Measurements from ENCODE around the gene CORO2A. TPM values are rescaled to one million over a fixed set of nuclear protein-coding genes. Genes with fewer than 3 reads are reported as not detected.
"Not testable (repeated sequence)": the region's sequence is repeated elsewhere in the genome, so short reads cannot be mapped to it uniquely, and the experiment has no call there.

The CORO2A gene
- polyA plus RNA-seq, 1 experiment: 1.4 TPM

DNA sequence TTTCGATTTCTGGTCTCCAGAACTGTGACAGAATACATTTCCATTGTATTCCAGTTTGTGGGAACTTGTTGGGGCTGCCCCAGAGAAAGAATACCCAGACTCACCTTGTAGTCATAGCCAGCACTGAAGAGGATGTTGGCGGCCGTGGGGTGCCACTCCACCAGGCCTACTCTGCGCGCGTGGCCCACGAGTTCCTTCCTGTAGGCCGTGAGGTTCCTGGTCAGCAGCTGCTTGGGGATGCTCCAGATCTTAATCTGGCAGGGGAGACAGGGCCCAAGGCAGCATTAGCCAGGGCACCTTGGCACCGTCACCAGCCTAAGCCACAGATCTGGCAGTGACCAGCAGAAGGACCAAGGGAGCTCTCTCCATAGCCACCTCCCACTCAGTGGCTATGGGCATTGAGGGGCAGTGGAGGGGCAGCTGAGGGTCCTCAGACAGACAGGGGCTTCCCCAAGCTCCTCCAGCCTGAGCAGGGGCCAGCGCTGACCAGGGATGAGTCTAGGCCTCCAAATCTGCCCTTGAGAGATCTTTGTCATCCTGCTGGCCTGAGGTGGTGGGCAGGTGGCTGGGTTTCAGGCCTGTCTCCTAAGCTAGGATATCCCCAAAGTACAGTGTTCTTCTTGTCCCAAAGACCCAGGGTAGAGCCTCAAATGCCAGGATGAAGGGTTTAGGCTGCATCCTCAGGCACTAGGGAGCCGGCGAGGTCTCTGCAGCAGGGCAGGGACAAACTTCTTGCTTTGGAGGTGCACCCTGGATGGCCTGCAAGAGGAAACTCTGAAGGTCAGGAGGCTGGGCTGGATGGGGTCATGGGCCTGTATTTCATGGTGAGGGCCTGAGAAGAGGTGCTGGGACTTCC is 57.5 kb downstream of the CORO2A start:
- DNase-seq (ENCODE audit: low read depth, low spot score): no peak
- H3K9me3 ChIP-seq (ENCODE audit: control insufficient read depth, insufficient read depth, low read length): no peaks in the 10 kb centered on the region
- no peak overlapping the region for H3K27ac ChIP-seq (ENCODE audit: low read depth, low read length)
- H3K27me3 ChIP-seq (ENCODE audit: control insufficient read depth, insufficient read depth, low read length): peaks cover 9% of the 10 kb centered on the region
- ChIA-PET CTCF (no interaction called here), POLR2A (no interaction called here)
- no peak overlapping the region for H3K4me3 ChIP-seq (ENCODE audit: low read depth, low read length)
- no peak for TF ChIP-seq CTCF (IDR thresholded peaks at IDR 0.05; ENCODE audit: low read depth, low read length)

DNA sequence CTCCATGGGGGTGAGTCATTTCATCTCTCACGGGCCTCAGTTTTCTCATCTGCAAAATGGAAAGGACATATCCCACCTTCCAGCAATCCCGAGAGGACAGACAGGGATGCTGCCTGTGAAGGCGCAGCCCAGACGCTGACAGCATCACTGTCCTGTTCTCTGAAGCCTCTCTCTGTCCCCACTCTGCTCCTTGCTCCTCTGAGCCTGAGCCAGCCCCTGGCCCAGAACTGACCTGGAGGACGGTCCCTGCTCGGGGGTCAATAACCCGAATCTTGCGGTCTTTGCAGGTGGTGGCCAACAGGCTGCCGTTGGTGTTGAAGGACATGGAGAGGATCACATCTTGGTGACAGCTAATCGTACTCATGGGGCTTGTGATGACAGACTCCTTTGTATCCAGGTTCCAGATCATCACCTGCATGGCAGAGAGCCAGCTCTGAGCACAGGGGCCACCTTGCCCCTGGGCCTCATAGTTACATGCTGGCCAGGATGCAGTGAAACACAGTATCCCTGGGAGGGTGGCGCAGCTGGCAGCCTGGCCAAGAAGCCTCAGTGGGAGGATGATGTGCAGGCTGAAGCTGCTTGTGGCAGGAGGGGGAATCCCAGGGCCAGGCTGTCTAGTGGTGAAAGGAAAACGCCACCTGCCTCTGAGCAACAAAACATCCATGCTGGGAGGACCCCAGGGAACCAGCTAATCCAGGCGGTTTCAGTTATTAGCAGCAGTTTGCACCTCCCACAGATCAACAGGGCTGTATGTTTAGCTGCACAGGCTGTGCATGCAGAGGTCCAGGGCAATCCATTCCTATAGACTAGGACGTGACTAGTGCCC is 59.4 kb downstream of the CORO2A start:
- CTCF ChIA-PET: interaction anchor here (0.6 kb wide), 1 partner anchor 124 kb away, joined by 3 read pairs; no protein-coding TSS in a partner anchor
- DNase-seq (ENCODE audit: low read depth, low spot score): no peak
- POLR2A ChIA-PET: no interaction called here

GRCh38 chr9:98132158-98132557 is 60.3 kb downstream of the CORO2A start:
- CTCF ChIA-PET: interaction anchor here (0.9 kb wide), 1 partner anchor 208 kb away, joined by 3 read pairs; no protein-coding TSS in a partner anchor
- no peak for TF ChIP-seq CTCF (IDR thresholded peaks at IDR 0.05; ENCODE audit: low read depth, low read length)
- Histone ChIP-seq H3K27ac (ENCODE audit: low read depth, low read length) (no peak overlapping the region), H3K9me3 (ENCODE audit: control insufficient read depth, insufficient read depth, low read length) (no peaks in the 10 kb centered on the region), H3K27me3 (ENCODE audit: control insufficient read depth, insufficient read depth, low read length) (peaks cover 9% of the 10 kb centered on the region), H3K4me3 (ENCODE audit: low read depth, low read length) (no peak overlapping the region)
- DNase-seq (ENCODE audit: low read depth, low spot score): no peak
- POLR2A ChIA-PET: no interaction called here

More for the DNA sequence above, 59.4 kb downstream of the CORO2A start:
- H3K27ac ChIP-seq (ENCODE audit: low read depth, low read length): no peak overlapping the region
- peaks cover 9% of the 10 kb centered on the region for H3K27me3 ChIP-seq (ENCODE audit: control insufficient read depth, insufficient read depth, low read length)
- no peaks in the 10 kb centered on the region for H3K9me3 ChIP-seq (ENCODE audit: control insufficient read depth, insufficient read depth, low read length)
- TF ChIP-seq CTCF (IDR thresholded peaks at IDR 0.05; ENCODE audit: low read depth, low read length): no peak
- no peak overlapping the region for H3K4me3 ChIP-seq (ENCODE audit: low read depth, low read length)

- Histone ChIP-seq H3K4me3 (ENCODE audit: low read depth, low read length) (no peak overlapping the region), H3K27me3 (ENCODE audit: control insufficient read depth, insufficient read depth, low read length) (peaks cover 9% of the 10 kb centered on the region), H3K27ac (ENCODE audit: low read depth, low read length) (no peak overlapping the region), H3K9me3 (ENCODE audit: control insufficient read depth, insufficient read depth, low read length) (no peaks in the 10 kb centered on the region)
- ChIA-PET POLR2A (interaction anchor here (1.5 kb wide), 1 partner anchor 11 kb away, joined by 3 read pairs; the partner anchor contains the start of gene TRIM14), CTCF (no interaction called here)
- no peak for DNase-seq (ENCODE audit: low read depth, low spot score)
- TF ChIP-seq CTCF (IDR thresholded peaks at IDR 0.05; ENCODE audit: low read depth, low read length): no peak
Observed at GRCh38 chr9:98130576-98131228, 61.7 kb downstream of the CORO2A start.

DNA sequence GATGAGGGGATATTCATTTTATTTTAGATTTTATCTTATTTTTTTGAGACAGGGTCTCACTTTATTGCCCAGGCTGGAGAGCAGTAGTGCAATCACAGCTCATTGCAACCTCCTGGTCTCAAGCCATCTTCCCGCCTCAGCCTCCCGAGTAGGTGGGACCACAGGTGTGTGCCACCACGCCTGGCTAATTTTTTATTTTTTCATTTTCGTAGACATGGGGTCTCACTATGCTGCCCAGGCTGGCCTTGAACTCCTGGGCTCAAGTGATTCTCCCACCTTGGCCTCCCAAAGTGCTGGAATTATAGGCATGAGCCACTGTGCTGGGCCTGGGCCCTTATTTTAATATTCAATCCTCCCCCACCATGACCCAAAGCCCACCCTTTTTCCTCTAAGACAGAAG is 62.4 kb downstream of the CORO2A start:
- H3K27ac ChIP-seq (ENCODE audit: low read depth, low read length); CTCF ChIA-PET; H3K4me3 ChIP-seq (ENCODE audit: low read depth, low read length); H3K27me3 ChIP-seq (ENCODE audit: control insufficient read depth, insufficient read depth, low read length); DNase-seq (ENCODE audit: low read depth, low spot score); H3K9me3 ChIP-seq (ENCODE audit: control insufficient read depth, insufficient read depth, low read length): not testable (repeated sequence)
- POLR2A ChIA-PET: interaction anchor here (1.5 kb wide), 1 partner anchor 11 kb away, joined by 3 read pairs; the partner anchor contains the start of gene TRIM14

Data from AG04450 (cell line).